HG02798 (cell line): ENCODE measurements around the gene SRRD.
"Not testable (repeated sequence)": the region's sequence is repeated elsewhere in the genome, so short reads cannot be mapped to it uniquely, and the experiment has no call there.

ENCODE experiments used
- ATAC-seq: cut with Tn5 transposase; IDR thresholded peaks from one replicate; pipeline ENCODE4 v1.9.1; 2021; ENCODE audit warnings: mild to moderate bottlenecking; ENCODE audit not compliant: unreplicated experiment, poor library complexity

Gene SRRD

DNA sequence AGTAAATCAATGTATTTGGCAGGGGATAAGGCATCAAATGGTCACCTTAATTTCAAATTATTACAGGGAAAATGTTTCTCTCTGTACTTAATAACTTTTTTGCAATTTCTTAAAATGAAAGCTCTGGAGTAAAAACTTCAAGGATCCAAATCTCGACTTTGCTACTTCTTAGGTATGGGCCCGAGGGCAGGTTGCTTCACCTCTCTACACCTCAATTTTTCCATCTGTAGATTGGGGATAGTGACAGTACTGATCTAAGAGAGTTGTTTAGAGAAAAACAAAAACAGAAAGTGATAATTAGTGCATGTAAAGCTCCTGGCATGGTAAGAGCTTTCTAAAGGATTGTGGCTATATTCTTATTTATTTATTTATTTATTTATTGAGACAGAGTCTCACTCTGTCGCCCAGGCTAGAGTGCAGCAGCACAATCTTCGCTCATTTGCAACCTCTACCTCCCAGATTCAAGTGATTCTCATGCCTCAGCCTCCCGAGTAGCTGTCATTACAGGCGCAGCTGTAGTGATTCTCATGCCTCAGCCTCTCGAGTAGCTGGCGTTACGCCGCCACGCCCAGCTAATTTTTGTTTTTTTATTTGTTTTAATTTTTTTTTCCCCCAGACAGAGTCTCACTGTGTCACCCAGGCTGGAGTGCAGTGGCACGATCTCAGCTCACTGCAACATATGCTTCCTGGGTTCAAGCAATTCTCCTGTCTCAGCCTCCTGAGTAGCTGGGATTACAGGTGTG is 30.9 kb downstream of the SRRD start:
- ATAC-seq: no peak

DNA sequence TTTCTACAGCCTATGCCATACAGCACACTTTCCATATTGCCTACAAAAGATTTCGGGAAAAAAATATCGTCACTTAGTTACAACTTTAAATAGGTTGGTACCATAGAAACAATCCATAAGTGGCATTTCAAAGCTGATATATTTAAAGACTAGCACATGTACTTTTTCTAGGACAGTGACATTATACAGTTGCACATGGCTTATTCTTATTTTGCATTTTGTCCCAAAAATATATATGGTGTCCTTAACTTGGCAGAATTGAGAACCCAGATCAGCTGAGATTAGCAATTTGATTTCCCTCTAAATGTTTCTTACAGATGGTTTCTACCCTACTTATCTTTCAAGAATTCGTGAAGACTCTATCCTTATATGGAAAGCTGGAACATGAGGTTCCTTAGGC is 32.3 kb downstream of the SRRD start:
- no peak for ATAC-seq

DNA sequence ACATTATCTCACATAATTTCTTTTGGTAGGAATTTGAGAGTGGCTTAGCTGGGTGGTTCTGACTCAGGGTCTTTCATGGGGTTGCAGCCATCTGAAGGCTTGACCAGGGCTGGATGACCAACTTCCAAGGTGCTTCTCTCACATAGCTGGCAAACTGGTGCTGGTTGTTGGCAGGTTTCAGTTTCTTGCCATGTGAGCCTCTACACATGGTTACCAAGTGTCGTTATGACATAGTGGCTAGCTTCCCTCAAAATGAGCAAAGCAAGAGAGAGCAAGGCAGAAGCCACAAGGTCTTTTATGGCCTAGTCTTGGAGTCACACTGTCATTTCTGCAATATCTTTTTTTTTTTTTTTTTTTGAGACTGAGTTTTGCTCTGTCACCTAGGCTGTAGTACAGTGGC is 32.8 kb downstream of the SRRD start:
- no peak for ATAC-seq

DNA sequence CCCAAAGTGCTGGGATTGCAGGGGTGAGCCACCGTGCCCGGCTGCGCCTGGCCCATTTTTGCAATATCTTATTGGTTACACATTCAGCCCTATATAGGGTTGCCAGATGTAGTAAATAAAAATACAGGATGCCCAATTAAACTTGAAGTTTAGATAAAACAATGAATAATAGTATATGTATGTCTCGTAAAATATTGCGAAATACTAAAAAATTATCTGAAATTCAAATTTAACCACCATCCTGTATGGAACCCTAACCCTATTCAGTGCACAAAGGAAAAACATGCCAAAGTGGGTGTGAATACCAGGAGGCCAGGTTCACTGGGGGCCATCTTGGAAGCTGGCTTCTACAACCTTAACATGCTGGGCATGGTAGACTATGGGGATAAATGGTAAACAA is 33.8 kb downstream of the SRRD start:
- ATAC-seq: no peak

DNA sequence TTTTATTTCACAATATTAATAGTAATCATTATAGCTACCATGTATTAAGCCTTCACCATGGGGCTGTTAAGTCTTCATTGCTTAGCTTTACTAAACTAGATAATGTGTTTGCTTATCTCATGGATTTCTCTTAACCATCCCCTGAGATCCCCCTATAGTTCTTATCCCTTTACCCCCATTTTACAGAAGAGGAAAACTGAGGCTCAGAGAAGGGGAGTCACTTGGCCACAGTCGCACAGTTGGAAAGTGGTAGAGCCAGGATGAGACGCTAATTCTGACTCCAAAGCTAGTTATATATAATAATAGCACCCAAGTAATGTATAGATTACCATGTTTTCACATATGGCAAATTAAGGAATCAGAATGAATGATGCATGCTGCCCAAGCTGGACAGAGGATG is 38.3 kb downstream of the SRRD start:
- no peak for ATAC-seq

DNA sequence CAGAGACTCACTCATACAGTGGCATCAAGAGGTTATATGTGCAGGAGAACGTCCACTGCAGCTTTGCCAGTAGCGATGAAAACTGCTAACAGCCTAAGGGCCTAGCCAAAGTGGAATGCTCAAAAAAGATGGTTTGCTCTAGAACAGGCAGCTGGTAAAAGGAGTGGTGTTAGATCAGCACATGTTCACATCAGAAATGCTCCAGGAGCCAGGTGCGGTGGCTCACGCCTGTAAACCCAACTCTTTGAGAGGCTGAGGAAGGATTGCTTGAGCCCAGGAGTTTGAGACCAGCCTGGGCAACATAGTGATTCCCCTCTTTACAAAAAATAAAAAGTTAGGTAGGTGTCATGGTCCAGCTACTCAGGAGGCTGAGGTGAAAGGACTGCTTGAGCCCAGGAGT is 38.9 kb downstream of the SRRD start:
- no peak for ATAC-seq

DNA sequence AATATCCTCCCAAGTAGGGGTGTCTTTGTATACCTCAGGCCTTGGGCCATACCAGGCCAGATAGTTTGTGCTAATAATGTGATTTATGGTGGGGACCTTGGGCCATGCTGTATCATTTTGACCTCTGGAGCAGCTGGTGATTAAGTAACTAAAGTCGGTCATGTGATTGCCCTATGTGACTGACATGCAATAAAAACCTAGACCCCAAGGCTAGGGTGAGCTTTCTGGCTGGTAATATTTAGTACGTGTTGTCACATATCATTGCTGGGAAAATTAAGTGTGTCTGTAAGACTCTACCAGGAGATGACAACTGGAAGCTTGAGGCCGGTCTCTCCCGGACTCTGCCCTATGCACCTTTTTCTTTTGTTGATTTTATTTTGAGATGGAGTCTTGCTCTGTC is 41.2 kb downstream of the SRRD start:
- no peak for ATAC-seq

DNA sequence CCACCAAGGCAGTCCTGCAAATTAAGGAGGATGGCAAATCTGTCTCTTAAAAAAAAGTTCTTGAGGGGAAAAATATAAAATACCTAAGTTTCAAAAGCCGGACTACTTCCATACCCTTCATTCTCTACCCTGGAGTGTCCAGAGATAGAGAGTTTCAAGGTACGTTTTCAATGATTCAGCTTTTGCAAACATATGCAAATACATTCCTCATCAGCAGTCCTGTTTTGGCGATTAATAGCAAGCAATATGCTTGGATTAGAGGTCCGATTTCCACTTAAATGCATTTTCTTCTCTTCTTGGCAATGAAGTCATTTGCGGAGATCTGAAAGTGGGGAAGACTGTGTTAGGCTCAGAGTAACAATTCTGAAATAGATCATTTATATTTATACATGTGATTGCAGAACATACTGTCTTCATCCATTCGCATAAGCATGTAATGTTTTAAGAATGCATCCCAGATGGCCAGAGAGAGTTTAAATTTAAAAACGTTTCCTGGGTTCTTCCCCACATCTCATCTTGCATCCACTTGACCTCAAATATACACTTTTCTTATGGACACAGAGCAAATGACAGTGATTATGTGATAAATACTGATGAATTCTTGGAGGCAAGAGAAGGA is 42.4 kb downstream of the SRRD start:
- ATAC-seq: no peak

DNA sequence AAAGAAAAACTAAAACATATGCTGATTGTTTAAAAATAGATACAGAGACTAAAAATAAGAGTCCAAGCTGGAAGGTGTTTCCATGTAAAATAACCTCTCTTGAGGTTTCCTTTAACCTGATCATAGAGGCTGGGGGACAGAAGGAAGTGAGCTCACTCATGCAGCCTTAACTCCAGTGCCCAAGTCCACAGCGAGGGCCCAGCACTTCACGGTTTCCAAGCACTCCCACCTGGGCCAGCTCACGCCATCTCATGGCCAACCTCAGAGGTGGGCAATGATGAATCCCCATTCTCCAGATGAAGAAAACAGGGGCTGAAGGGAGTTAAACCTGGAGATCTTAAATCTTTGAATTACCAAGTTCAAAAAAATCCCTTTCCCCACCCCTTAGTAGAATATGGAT is 43.5 kb downstream of the SRRD start:
- no peak for ATAC-seq

DNA sequence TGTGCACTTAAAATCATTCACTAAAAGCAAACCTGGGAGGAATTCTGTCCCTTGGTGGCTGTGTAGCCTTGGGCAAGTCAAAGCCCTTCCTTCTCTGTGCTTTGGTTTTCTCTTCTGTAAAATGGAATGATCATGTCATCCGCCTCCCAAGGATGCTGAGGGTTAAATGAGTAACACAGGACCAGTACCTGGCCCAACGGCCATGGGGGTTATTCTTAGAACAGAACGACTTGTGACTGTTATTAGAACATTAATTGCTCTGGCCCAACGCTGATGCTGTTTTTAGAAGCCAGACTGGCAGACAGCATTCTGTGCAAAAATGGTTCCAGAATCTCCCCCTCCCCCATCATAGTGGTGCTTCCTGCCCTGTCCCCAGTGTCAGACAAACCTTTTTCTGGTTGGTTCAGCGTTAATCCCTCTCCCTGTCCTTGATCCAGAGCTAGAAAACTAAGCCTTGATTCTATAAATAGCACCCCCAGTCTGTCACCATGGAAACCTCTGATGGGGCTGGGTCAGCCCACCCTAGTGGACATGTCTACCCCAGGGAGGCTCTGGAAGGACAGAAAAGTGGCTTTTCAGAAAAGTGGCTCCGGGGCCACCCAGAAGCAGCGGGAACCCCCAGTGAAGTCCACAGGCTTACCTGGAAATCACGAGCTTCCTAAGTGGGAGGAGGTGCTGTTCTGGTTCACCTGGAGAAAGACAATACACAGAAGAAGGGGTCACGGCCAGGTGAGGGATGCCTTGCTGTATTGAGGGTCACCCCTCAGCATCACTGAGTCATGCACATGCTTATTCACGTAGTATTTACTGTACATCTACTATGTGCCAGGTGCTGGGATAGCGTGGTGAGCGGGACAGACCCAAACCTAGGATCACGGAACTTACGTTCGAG is 44.1 kb downstream of the SRRD start:
- no peak for ATAC-seq

DNA sequence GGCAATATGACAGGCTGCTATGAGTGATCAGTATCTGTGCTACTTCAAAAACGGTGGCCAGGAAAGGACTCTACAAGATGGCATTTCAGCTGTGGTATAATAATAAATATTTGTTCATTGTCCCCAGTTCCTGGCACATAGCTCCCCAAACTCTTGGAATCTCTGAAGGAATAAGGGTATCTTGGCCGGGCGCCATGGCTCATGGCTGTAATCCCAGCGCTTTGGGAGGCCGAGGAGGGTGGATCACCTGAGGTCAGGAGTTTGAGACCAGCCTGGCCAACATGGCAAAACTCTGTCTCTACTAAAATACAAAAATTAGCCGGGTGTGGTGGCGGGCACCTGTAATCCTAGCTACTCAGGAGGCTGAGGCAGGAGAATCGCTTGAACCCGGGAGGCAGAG is 44.8 kb downstream of the SRRD start:
- ATAC-seq: not testable (repeated sequence)

DNA sequence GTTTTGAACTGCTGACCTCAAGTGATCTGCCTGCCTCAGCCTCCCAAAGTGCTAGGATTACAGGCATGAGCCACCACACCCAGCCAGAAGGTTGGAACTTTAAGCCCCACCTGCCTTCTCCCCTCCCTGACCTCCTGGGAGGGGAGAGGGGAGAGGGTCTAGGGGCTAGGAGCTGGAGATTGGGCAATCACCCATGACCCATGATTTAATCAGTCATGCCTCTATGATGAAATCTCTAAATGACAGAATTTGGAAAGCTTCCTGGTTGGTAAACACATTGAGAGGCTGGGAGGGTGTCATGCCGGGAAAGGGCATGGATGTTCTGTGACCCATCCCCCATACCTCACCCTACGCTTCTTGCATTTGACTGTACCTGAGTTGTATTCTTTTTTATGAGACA is 45.7 kb downstream of the SRRD start:
- ATAC-seq: no peak

DNA sequence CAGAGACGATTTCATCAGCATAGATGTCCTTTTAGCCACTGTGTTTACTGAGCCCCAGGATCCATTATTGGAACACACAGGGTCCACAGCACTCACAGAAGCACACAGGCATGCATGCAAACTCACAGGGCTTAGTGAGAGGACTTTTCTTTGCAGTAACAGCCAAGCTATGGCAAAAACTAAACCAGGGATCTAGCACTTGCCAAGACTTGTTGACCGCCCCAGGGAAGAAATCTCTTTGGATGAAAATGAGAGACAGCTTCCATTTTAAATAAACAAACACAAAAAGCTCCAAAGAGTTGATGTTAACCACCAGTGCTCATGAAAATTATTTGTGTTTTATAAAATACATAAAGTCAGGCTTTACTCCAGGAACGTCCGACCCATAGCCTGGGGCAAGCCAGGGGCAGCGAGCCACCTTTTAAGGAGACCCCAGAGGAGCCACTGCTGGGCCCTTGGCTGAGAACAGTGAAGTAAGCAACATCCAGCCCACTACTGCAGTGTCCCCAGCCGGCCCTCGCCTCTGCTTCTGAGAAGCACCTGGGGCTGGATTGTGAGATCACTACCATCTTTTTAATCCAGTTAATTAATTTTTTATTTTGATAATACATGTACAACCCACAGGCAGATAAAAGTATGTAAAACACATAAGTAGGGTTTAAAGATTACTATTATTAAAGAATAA is 50.6 kb downstream of the SRRD start:
- ATAC-seq: no peak

DNA sequence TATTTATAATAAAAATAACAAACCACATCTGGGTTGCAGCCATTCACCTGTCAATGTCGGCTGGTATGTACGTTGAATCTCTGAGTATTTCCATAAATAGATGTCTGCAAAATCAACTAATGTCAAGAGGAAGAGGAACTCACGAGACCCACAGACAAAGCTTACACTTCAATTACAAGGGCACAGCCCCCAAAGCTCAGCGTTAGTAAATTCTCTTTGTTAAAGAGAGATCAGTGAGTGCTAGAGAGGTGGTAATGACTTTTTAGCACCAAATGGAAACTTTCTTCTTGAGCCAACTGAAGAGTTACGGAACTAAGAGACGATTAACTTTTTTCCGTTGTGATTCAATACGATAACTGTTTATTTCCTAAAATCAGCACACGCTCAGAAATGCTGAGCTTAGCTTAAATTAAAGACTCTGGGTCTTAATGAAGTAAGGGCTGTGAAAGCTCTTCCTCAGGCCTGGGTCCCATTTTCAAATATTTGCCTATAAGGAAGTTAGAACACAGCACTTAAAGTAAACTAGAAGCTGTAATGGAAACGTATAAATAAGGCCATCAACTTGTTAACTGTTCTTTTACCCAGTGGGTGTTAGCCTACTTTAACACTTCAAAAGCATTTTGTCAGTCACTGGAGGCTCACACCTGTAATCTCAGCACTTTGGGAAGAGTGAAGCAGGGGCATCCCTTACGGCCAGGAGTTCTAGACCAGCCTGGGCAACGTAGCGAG is 51.4 kb downstream of the SRRD start:
- no peak for ATAC-seq

DNA sequence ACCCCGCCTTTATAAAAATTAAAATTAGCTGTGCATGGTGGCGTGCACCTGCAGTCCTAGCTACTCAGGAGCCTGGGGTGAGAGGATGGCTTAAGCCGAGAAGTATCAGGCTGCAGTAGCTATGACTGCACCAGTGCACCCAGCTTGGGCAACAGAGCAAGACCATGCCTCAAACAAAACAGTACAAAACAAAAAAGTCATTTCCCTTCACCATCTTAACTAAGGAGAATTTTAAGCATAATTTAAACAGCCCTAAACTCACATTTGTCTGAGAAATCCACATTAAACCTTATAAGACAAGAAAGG is 51.9 kb downstream of the SRRD start:
- ATAC-seq: no peak

DNA sequence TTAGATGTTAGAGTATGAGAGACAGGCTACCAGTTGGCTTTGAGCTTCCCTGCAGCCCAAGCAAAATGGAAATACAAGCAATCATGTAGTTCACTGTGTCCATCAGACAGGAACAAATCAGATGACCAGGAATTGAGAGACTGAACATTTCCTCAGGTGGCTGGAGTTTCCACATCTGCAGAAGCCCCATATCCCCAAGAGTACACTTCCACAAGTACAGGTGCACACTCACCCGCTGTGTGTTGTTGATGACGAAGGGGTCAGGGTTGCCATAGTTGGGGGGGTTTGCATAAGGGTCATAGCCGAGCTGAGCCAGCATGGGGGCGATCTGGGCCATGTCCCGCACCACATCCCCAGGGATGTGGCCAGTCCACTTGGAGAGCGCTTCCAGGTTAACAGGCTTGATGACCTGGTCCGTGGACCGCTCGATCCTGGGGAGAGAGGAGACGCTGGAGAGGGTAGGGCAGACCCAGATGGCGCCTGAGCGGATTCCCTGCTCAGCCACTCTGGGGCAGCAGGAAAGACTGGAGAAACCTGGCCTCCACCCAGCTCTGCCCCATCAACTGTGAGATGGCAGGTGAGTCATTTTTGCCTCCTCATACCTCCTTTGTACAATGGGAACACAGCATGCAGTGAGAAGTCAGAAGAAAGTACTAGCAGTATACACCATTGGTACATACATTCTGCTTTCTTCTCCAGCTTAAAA is 52.5 kb downstream of the SRRD start:
- no peak for ATAC-seq

DNA sequence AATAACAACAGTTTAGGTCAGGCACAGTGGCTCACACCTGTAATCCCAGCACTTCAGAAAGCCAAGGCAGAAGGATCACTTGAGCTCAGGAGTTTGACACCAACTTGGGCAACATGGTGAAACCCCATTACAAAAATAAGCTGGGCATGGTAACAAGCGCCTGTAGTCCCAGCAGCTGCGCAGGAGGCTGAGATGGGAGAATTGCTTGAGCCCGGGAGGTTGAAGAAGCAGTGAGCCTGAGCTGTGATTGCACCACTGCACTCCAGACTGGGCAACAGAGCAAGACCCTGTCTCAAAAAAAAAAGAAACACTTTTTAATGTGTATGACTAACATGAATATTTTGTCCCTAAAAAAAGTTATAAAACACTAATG is 53.1 kb downstream of the SRRD start:
- ATAC-seq: no peak

DNA sequence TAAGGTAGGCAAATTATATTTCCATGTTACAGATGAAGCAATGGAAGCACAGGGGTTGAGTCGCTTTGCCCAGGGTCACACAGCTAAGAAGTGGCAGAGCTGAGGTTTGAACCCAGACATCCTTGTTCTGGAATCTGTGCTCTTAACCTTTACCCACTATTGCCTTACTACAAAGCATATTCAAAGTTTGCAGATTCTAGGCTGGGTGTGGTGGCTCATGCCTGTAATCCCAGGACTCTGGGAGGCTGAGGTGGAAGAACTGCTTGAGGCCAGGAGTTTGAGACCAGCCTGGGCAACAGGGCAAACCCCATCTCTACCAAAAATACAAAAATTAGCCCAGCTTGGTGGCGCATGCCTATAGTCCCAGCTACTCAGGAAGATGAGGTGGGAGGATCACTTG is 56.4 kb downstream of the SRRD start:
- ATAC-seq: no peak

DNA sequence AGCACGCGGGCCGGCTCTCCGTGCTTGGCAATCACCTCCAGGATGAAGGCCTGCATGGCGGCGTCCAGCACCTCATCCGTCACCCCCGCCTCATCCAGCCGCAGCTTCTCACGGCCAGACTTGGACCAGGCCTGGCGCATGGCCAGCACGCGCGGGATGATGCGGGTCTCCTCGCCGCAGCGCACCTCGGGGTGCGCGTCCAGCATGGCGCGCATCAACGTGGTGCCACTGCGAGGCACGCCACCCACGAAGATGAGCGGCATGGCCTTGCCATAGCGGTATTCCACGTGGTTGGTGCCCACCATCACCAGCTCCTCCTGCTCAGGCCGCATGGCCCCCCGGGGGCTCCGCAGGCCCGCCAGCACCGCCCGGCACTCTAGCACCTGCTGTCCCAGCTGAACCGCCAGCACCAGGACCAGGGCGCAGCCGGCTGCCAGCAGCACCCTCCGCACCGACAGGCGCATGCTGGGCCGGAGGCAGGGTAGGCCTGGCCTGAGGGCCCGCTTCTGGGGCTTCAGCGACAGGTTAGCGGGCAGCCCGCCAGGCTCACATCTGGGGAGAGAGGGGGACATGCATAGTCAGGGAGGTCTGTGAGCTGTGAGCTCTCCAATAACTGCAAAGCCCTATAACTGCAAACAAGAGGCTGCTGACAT is 57.6 kb downstream of the SRRD start:
- no peak for ATAC-seq
